Breast epithelium (tissue), 3 donors: Measurements from ENCODE around the gene OR2T11.

Source experiments
- CTCF ChIP-seq, 3 donors: fragments of 450-650 bp; IDR thresholded peaks; one replicate each; pipeline ENCODE4 v1.5.1; 2016 to 2017; ENCODE audit warnings: antibody characterized with exemption in 3 of 3, mild to moderate bottlenecking in 3 of 3, moderate library complexity in 3 of 3
- POLR2A ChIP-seq: fragments of 450-650 bp; IDR thresholded peaks from one replicate; pipeline ENCODE4 v1.6.1; 2016; ENCODE audit warnings: antibody characterized with exemption, mild to moderate bottlenecking, moderate library complexity

DNA sequence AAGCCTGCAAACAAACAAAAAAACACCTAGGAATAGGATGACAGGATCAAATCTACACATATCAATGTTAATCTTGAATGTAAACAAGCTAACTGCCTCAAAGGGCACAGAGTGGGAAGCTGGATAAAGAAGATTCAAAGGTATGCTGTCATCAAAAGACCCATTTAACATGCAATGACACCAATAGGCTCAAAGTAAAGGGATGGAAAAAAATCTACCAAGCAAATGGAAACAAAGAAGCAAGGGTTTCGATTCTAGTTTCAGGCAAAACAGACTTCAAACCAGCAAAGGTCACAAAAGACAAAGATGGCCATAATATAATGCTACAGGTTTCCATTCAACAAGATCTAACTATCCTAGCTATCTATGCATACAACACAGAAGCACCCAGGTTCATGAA, 21.1 kb downstream of the OR2T11 start:
- TF ChIP-seq CTCF (IDR thresholded peaks at IDR 0.05) (no peak), POLR2A (no peak)
